ENCODE data around the gene RBBP8NL.

DNA sequence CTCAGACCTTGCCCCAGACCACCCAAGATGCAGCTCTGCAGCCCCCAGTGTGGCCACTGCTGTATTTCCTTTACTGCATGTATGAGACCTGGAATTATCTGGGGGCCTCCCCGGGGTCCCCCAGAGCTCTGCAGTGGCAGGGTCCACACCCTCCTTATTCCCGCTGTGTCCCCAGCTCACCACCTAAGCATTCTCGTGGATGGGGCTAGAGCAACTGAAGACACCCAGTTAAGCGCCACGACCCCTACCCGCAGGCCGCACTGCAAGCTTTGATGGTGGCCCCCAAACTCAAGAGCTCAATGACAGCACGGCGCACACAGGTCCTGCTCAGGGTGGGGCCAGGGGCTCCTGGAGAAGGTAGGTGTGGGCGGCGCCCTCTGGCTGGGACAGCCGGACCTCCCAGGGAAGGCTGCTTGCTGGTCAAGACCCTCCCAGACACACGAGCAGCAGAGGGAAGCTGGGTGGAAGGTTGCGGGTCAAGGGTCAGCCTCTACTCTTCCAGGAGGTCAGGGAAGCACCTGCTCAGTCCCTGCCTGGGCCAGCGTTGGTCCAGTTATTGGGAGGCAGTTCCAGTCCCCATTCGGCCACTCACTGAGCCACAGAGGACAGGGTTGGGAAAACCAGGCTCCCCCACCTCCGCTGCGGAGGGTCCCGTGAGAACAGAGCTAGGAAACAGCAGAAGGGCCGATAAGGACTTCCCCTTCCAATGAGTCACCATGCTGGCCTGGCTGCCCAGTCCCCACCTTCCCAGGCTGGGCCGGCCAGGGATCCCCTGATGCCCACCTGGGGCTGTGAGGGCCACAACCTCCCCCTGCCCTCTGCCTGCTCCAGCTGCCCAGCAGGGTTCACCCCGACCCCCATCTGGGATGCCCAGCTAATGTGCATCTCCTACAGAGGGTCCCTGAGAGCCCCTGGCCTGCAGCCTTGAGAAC is 63.2 kb downstream of the RBBP8NL start:
- TF ChIP-seq, protein P1, sequence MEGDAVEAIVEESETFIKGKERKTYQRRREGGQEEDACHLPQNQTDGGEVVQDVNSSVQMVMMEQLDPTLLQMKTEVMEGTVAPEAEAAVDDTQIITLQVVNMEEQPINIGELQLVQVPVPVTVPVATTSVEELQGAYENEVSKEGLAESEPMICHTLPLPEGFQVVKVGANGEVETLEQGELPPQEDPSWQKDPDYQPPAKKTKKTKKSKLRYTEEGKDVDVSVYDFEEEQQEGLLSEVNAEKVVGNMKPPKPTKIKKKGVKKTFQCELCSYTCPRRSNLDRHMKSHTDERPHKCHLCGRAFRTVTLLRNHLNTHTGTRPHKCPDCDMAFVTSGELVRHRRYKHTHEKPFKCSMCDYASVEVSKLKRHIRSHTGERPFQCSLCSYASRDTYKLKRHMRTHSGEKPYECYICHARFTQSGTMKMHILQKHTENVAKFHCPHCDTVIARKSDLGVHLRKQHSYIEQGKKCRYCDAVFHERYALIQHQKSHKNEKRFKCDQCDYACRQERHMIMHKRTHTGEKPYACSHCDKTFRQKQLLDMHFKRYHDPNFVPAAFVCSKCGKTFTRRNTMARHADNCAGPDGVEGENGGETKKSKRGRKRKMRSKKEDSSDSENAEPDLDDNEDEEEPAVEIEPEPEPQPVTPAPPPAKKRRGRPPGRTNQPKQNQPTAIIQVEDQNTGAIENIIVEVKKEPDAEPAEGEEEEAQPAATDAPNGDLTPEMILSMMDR (IDR thresholded peaks at IDR 0.05; ENCODE audit: borderline replicate concordance, extremely low read depth, low read length, poor library complexity, severe bottlenecking) = no peak
- TF ChIP-seq EZH2 (IDR thresholded peaks at IDR 0.05; ENCODE audit: borderline replicate concordance, low read depth, low read length, severe bottlenecking) = no peak

Data from DND-41 (cell line).